Neutrophil (primary cell): ENCODE data around the gene TRNP1.

Experiments
- H3K27ac ChIP-seq: fragments of 200-600 bp; sonication (generic); 2 replicates; pipeline ENCODE4 v1.5.1; 2016; ENCODE audit warnings: mild to moderate bottlenecking, moderate library complexity
- H3K27me3 ChIP-seq: fragments of 200-600 bp; sonication (generic); 2 replicates; pipeline ENCODE4 v1.6.0; 2016; ENCODE audit warnings: mild to moderate bottlenecking
- H3K36me3 ChIP-seq: fragments of 200-600 bp; sonication (generic); 2 replicates; pipeline ENCODE4 v1.5.1; 2017
- H3K4me1 ChIP-seq, 2 experiments: fragments of 200-600 bp in 1 of 2; sonication (generic) in 1 of 2; 1 replicate in 1 of 2; 2 replicates in 1 of 2; pipeline versions ENCODE4 v1.5.1 to v1.6.1; 2013 to 2016; ENCODE audit warnings: low read depth in 1 of 2, low read length in 1 of 2, mild to moderate bottlenecking in 1 of 2, moderate library complexity in 1 of 2; ENCODE audit not compliant: control insufficient read depth in 1 of 2, insufficient read depth in 1 of 2
- H3K4me3 ChIP-seq, 2 experiments: fragments of 200-600 bp in 1 of 2; sonication (generic) in 1 of 2; 1 replicate in 1 of 2; 2 replicates in 1 of 2; pipeline ENCODE4 v1.5.1; 2013 to 2016; ENCODE audit warnings: low read depth in 1 of 2, low read length in 1 of 2, mild to moderate bottlenecking in 1 of 2, moderate library complexity in 1 of 2
- H3K9me3 ChIP-seq: fragments of 200-600 bp; sonication (generic); 2 replicates; pipeline ENCODE4 v1.5.1; 2016
- CTCF ChIP-seq: fragments of 200-600 bp; sonication (generic); IDR thresholded peaks from 2 replicates; pipeline ENCODE4 v1.5.1; 2016; ENCODE audit warnings: antibody characterized with exemption

Gene TRNP1

GRCh38 chr1:27042670-27043069 is 49.2 kb downstream of the TRNP1 start:
- no peaks in the 10 kb centered on the region for H3K27me3 ChIP-seq
- H3K36me3 ChIP-seq = no peaks in the 10 kb centered on the region
- H3K27ac ChIP-seq = no peak overlapping the region
- no peak for TF ChIP-seq CTCF
- peaks cover 21 to 24% of the 10 kb centered on the region in 2 experiments for H3K4me1 ChIP-seq
- no peak overlapping the region for H3K4me3 ChIP-seq
- no peaks in the 10 kb centered on the region for H3K9me3 ChIP-seq

- peak overlapping the region; percentile 51 to 54 for H3K4me3 ChIP-seq
- no peaks in the 10 kb centered on the region for H3K9me3 ChIP-seq
- peak overlapping the region; percentile 73 for H3K27ac ChIP-seq
- H3K36me3 ChIP-seq = no peaks in the 10 kb centered on the region
- no peaks in the 10 kb centered on the region for H3K27me3 ChIP-seq
- peak; percentile 96 for TF ChIP-seq CTCF
- peaks cover 21 to 24% of the 10 kb centered on the region in 2 experiments for H3K4me1 ChIP-seq
Observed at GRCh38 chr1:27044613-27045151, 51.2 kb downstream of the TRNP1 start.

- H3K36me3 ChIP-seq = no peaks in the 10 kb centered on the region
- no peaks in the 10 kb centered on the region for H3K27me3 ChIP-seq
- H3K9me3 ChIP-seq = no peaks in the 10 kb centered on the region
- peak overlapping the region; percentile 73 for H3K27ac ChIP-seq
- peaks cover 21 to 24% of the 10 kb centered on the region in 2 experiments for H3K4me1 ChIP-seq
- TF ChIP-seq CTCF = peak; percentile 80
- peak overlapping the region in 1 of 2 experiments; percentile 54 for H3K4me3 ChIP-seq
Observed at GRCh38 chr1:27045973-27046558, 52.6 kb downstream of the TRNP1 start.

GRCh38 chr1:27047914-27048313 is 54.4 kb downstream of the TRNP1 start:
- Histone ChIP-seq H3K36me3 (no peaks in the 10 kb centered on the region), H3K4me1 (peaks cover 21 to 24% of the 10 kb centered on the region in 2 experiments), H3K4me3 (no peak overlapping the region), H3K9me3 (no peaks in the 10 kb centered on the region), H3K27ac (no peak overlapping the region), H3K27me3 (no peaks in the 10 kb centered on the region)
- no peak for TF ChIP-seq CTCF

GRCh38 chr1:27049100-27049499 is 55.6 kb downstream of the TRNP1 start:
- no peaks in the 10 kb centered on the region for H3K27me3 ChIP-seq
- TF ChIP-seq CTCF = no peak
- H3K4me1 ChIP-seq = peaks cover 21 to 24% of the 10 kb centered on the region in 2 experiments
- H3K27ac ChIP-seq = no peak overlapping the region
- H3K4me3 ChIP-seq = no peak overlapping the region
- no peaks in the 10 kb centered on the region for H3K9me3 ChIP-seq
- H3K36me3 ChIP-seq = no peaks in the 10 kb centered on the region
